ENCODE data around the gene HLX. TPM values are rescaled to one million over a fixed set of nuclear protein-coding genes. Genes with fewer than 3 reads are reported as not detected.

HLX gene
- total RNA-seq, 1 experiment from 2014 or later, result 1.8 TPM

DNA sequence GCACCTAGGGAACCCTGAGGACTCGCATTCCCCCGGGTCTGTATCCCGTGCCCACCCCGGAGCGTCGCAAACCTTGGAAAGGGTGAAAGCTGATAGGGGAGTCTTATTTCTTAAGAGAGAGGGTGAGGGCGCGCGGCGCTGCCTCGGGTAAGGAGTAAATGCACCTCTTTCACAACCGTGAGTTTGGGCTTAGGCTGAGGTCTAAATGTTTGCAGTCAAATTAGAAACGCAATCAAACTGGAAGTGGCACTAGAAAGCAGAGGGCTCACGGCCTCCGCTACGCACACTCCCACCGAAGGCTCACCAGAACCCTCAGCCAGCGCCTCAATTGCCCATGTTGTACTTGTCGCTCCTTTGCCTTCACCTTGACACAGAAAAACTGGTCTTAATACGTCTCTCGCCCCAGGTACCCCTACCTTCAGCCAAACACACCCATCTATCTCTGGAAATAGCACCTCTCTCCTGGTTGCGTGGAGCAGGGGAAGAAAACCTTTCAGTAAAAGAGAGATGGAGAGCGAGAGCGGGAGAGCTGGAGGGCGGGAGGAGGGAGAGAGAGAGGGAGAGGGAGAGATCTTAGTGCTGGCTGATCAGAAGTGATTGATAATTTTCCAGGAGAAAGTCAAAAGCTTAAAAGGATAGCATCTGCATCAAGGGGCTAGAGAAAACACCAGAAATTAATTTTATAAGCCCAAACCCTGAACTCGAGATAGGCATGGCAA lies 1.7 kb upstream of the HLX start:
- no peak overlapping the region for H3K27ac ChIP-seq (ENCODE audit: low read depth, low read length)
- intact Hi-C loops (cut with micrococcal nuclease), result loop anchor here (5.0 to 10.0 kb wide), 3 partner anchors 540 to 1577 kb away; no protein-coding TSS in a partner anchor
- no peaks in the 10 kb centered on the region for H3K27me3 ChIP-seq (ENCODE audit: insufficient read depth, low read length)
- H3K9me2 ChIP-seq (ENCODE audit: insufficient read depth), result no peaks in the 10 kb centered on the region
- POLR2A ChIA-PET, result no interaction called here
- H3K4me3 ChIP-seq (replicated peaks in 1 of 2; ENCODE audit: low read depth in 1 of 2, low read length in 2 of 2), result no peak overlapping the region
- H3K9me3 ChIP-seq (ENCODE audit: control insufficient read depth in 1 of 2, insufficient read depth in 1 of 2, low read depth in 1 of 2, low read length in 2 of 2), result no peaks in the 10 kb centered on the region
- no peak overlapping the region for H2AFZ ChIP-seq (ENCODE audit: low read depth, low read length, poor library complexity, severe bottlenecking)
- no peaks in the 10 kb centered on the region for H4K20me1 ChIP-seq (ENCODE audit: insufficient read depth)
- no peaks in the 10 kb centered on the region for H3K79me2 ChIP-seq (ENCODE audit: insufficient read depth, low read length)
- no TSS peak for BruUV-seq (replicated peaks)
- no peak overlapping the region for H3K4me2 ChIP-seq (ENCODE audit: low read length)
- peaks cover 3 to 11% of the 10 kb centered on the region in 2 experiments; a peak in 3 of 4 replicates for H3K4me1 ChIP-seq (ENCODE audit: control insufficient read depth in 1 of 2, insufficient read depth in 2 of 2, low read length in 2 of 2)
- CTCF ChIA-PET, result no interaction called here
- TF ChIP-seq POLR2A (IDR thresholded peaks at IDR 0.05; ENCODE audit: borderline replicate concordance, extremely low read depth, insufficient read depth, insufficient read length) (no peak), ZNF274 (IDR thresholded peaks at IDR 0.05; ENCODE audit: low read depth, low read length) (no peak), CBX3 (IDR thresholded peaks at IDR 0.05; ENCODE audit: low read depth) (no peak), EZH2 (IDR thresholded peaks at IDR 0.05) (no peak), TCF7L2 (IDR thresholded peaks at IDR 0.05; ENCODE audit: borderline replicate concordance, extremely low read depth, insufficient read depth, insufficient read length) (no peak), FOSL1 (IDR thresholded peaks at IDR 0.05; ENCODE audit: low read depth) (no peak), SP1 (IDR thresholded peaks at IDR 0.05; ENCODE audit: low read depth) (no peak), EZH2phosphoT487 (IDR thresholded peaks at IDR 0.05; ENCODE audit: borderline replicate concordance) (no peak), POLR2AphosphoS5 (IDR thresholded peaks at IDR 0.05; ENCODE audit: low read depth, low read length) (no peak), EGR1 (IDR thresholded peaks at IDR 0.05; ENCODE audit: low read depth) (no peak), CEBPB (IDR thresholded peaks at IDR 0.05; ENCODE audit: low read depth) (no peak), ELF1 (IDR thresholded peaks at IDR 0.05; ENCODE audit: borderline replicate concordance, low read depth) (no peak), RAD21 (IDR thresholded peaks at IDR 0.05; ENCODE audit: low read depth) (no peak), JUND (IDR thresholded peaks at IDR 0.05) (no peak), ZFX (IDR thresholded peaks at IDR 0.05) (no peak), ZBTB33 (IDR thresholded peaks at IDR 0.05; ENCODE audit: extremely low read depth, insufficient replicate concordance, low read length) (no peak)
- TF ChIP-seq, protein P1, sequence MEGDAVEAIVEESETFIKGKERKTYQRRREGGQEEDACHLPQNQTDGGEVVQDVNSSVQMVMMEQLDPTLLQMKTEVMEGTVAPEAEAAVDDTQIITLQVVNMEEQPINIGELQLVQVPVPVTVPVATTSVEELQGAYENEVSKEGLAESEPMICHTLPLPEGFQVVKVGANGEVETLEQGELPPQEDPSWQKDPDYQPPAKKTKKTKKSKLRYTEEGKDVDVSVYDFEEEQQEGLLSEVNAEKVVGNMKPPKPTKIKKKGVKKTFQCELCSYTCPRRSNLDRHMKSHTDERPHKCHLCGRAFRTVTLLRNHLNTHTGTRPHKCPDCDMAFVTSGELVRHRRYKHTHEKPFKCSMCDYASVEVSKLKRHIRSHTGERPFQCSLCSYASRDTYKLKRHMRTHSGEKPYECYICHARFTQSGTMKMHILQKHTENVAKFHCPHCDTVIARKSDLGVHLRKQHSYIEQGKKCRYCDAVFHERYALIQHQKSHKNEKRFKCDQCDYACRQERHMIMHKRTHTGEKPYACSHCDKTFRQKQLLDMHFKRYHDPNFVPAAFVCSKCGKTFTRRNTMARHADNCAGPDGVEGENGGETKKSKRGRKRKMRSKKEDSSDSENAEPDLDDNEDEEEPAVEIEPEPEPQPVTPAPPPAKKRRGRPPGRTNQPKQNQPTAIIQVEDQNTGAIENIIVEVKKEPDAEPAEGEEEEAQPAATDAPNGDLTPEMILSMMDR (IDR thresholded peaks at IDR 0.05 in 2 of 3, conservative IDR thresholded peaks at IDR 0.05 in 1 of 3; ENCODE audit: borderline replicate concordance in 1 of 3, insufficient read depth in 1 of 3, low read depth in 2 of 3, low read length in 2 of 3), result no peak
- DNase-seq (ENCODE audit: low read depth, low spot score) (no peak), ATAC-seq (no peak)
- no peaks in the 10 kb centered on the region for H3K36me3 ChIP-seq (ENCODE audit: control insufficient read depth in 1 of 2, insufficient read depth in 2 of 2, low read length in 2 of 2)
- RAD21 ChIA-PET (ENCODE audit: low non-redundant PET in 1 of 2, low total read pairs in 2 of 2, uncharacterized antibody in 2 of 2, unreplicated experiment in 2 of 2), result no interaction called here
- no peak overlapping the region for H3K9ac ChIP-seq (ENCODE audit: low read length)

All from HCT116 (cell line).